Dedifferentiated amniotic fluid mesenchymal stem cell (primary cell): Measurements from ENCODE around the gene THSD7A.

ENCODE experiments used
- DNase-seq: peaks from one replicate; pipeline ENCODE4 v3.0.0-alpha.2; 2016; ENCODE audit errors: extremely low spot score

THSD7A gene

GRCh38 chr7:11633310-11633709 lies 198.7 kb downstream of the THSD7A start:
- DNase-seq: no peak

- DNase-seq: no peak
These were observed 201.6 kb downstream of the THSD7A start for GRCh38 chr7:11630355-11630754.

GRCh38 chr7:11625669-11626068 lies 206.3 kb downstream of the THSD7A start:
- DNase-seq: no peak

GRCh38 chr7:11623093-11623678 lies 208.8 kb downstream of the THSD7A start:
- no peak for DNase-seq

GRCh38 chr7:11620406-11621253 lies 211.4 kb downstream of the THSD7A start:
- DNase-seq: no peak

DNA sequence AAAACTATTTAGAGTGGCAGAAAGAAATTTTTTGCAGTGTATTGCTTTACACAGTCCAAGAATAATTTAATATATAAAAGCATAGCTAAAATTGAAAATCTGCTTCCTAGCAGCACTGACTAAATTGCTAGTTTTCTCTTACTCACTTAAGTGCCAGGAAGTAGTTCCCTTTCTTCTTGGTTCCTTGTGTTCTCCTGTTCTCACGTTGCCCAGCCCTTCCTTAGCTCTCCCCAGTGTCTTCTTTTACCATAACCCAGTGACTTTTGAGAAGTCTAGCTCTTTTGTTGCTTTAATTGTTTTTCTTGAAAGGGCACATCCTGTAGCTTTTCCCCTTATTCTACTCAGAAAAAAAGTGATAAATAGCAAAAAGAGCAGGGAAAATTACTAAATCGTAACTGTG lies 215.5 kb downstream of the THSD7A start:
- no peak for DNase-seq

GRCh38 chr7:11615174-11615573 lies 216.8 kb downstream of the THSD7A start:
- no peak for DNase-seq

- DNase-seq: no peak
These were observed 218.6 kb downstream of the THSD7A start for GRCh38 chr7:11613292-11613930.

- DNase-seq: no peak
These were observed 219.3 kb downstream of the THSD7A start for GRCh38 chr7:11612737-11613136.

DNA sequence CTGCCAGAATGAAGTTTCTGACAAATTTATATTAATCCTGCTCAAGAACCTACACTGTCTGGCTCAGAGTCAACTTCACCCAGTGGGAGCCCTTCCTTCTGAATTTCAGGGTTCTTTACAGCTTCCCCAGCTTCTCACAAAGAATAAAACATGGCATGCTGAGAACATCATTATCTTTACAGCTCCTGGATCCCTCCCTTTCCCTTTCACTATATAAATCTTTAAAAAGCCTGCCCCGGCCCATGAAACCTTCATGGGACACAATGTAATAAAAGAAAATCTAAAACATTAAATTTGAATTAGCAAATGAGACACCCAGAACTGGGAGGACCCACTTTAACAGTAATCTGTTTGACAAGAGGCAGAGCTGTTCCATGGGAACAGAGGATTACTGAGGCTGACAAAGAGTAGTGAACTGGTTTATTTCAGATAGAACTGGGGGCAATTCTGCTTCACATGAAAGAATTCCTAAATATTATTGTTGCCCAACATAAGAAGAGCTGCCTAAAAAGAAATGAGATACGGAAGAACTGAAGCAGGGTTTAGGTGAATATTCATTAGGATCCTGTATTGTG lies 222.8 kb downstream of the THSD7A start:
- DNase-seq: no peak

- DNase-seq: no peak
These were observed 224.3 kb downstream of the THSD7A start for GRCh38 chr7:11607686-11608085.

- no peak for DNase-seq
These were observed 226.2 kb downstream of the THSD7A start for GRCh38 chr7:11605749-11606148.

DNA sequence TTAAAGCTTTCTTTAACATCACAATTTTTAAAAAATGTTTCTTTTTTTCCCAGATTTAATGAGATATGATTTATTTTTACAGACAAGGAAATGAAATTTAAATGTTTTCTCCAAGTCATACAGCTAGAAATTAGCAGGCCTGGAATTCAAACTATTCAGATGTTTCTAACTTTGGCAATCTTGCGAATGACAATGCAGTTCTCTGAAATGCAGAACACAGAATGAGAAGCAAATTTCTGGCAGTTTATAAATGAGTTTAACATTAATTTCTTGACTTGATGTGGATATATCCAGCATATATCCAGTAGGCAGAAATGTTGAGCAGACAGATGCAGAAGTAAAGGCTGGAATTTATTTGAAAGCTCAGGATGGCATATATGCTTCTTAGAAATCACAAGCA lies 227.5 kb downstream of the THSD7A start:
- DNase-seq: peak; percentile 45

- no peak for DNase-seq
These were observed 230.2 kb downstream of the THSD7A start for GRCh38 chr7:11601761-11602160.

DNA sequence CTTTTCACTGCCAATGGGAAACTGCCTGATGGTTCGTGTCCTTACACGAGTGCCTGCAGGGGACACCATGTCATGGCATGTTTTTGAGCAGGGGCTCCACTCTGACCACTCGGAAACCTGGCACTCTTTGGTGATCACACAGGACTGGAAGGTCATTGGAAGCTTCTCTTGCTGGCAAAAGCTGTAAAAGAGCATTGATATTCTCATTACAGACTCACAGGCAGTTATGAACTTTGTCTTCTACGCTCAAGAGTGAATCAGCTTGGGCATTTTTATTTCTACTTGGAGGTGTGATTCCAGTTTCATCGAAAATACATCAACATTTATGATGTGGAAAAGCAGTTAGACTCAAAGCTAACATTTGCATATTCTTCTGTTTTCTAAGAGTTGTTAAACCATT lies 238.7 kb downstream of the THSD7A start:
- DNase-seq: no peak

DNA sequence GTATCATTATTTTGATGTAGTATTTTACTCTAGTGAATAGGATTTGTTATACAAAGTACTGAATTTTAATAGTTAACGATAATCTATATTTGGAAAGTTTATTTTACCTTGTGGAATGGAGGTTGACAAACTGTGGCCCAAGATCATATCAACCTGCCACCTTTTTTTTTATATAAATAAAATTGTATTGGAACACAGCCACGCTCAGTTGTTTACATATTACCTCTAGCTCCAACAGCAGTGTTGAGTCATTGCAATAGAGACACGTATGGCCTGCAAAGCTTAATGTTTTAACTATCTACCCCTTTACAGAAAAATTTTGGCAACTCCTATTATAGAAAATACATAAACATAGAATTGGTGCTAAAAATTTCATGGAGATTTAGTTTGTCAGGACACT lies 239.3 kb downstream of the THSD7A start:
- no peak for DNase-seq

- no peak for DNase-seq
These were observed 240.1 kb downstream of the THSD7A start for GRCh38 chr7:11591943-11592342.

DNA sequence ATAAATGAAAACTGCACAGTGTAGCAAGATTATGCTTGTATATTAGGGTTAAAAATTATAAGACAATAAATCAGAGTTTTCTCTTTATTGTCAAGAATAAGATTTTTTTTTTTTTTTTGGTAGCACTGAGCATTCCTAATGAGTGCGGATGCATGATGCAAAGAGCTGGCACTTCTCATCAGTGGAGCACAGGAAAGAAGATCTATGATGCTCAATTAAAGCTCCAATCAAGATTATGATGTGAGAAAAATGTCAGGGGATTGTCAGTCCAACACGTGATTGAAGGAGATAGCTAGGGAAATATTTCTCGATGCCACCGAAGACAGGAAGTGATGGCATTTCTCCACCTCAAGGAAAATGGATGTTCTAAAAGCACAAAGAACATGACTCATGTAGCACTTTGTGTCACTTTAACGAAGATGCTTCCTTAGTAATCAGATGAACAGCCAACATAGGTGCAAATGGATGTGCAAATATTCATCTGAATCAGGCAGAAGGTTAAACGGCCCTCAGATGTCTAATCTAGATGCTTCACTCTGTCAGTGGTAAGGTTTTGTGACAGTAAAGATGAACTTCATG lies 240.9 kb downstream of the THSD7A start:
- no peak for DNase-seq

GRCh38 chr7:11589251-11589650 lies 242.7 kb downstream of the THSD7A start:
- DNase-seq: no peak

DNA sequence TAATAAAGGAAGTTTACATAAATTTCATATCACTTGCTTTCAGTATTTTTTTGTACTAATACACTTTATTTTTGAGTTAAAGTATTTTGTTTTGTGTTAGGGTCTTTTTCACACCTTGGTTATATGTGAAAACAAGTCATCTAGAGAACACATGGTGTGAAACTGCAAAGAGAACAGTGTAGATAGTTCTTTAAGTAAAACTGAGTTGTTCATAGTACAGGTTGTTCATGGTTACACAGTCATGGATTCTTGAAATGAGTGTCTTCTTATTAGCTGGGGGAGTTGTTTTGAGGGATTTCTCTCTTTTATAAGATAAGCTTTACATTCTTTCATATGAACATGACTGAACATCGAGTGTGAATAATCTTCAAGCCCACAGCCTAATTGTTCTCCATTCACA lies 244.2 kb downstream of the THSD7A start:
- no peak for DNase-seq

- DNase-seq: no peak
These were observed 244.9 kb downstream of the THSD7A start for GRCh38 chr7:11587048-11587447.

GRCh38 chr7:11584406-11585031 lies 247.5 kb downstream of the THSD7A start:
- DNase-seq: no peak
